ENCODE measurements around the gene SCRN2. TPM values are rescaled to one million over a fixed set of nuclear protein-coding genes. Genes with fewer than 3 reads are reported as not detected.

The SCRN2 gene
- total RNA-seq, 1 experiment from 2014 or later, result 16.2 TPM

DNA sequence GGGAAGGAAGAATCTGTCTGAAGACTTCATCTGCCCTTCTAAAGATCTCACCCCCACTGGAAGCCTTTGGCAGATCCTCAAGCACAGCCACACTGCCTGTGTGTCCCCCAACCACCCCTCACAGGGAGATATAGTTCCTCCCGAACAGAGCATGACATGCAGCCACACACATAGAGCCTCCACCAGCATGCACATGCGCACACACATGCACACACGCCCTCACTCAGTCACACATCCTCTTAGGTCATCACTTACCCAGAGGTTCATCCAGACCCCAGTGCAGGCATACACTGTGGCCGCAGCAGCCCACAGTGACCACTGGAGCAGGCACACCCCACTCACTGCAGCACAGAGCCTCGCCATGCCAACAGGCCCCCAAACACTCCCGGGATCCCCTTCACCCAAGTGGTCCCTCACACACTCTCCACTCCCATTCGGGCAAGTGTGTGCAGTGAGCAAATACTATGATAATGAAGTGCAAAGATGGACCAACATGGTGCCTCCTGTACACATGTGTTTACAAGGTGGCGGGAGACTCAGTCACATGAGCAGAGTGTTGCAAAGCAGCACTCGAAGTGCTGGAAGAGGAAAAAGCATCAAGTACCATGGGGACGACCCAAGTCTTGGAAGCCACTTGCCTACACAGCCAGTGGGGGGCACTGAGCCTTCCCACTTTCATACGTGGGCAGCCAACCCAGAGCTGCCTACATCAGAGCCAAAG, 26.9 kb upstream of the SCRN2 start:
- peaks cover 13% of the 10 kb centered on the region for H3K4me1 Mint-ChIP-seq (ENCODE audit: insufficient read depth, unreplicated experiment)
- no TSS peak for BruUV-seq (replicated peaks)
- peaks cover 24% of the 10 kb centered on the region for H3K27me3 Mint-ChIP-seq (ENCODE audit: insufficient read depth, unreplicated experiment)
- ChIA-PET CTCF (interaction anchor here (2.9 kb wide), 1 partner anchor 26 kb away, joined by 16 read pairs; the partner anchor contains the start of gene SCRN2), POLR2A (no interaction called here)
- H3K27ac Mint-ChIP-seq (ENCODE audit: low read depth, unreplicated experiment), result no peak overlapping the region
- H3K4me3 Mint-ChIP-seq (ENCODE audit: unreplicated experiment), result no peak overlapping the region
- TF ChIP-seq, protein P1, sequence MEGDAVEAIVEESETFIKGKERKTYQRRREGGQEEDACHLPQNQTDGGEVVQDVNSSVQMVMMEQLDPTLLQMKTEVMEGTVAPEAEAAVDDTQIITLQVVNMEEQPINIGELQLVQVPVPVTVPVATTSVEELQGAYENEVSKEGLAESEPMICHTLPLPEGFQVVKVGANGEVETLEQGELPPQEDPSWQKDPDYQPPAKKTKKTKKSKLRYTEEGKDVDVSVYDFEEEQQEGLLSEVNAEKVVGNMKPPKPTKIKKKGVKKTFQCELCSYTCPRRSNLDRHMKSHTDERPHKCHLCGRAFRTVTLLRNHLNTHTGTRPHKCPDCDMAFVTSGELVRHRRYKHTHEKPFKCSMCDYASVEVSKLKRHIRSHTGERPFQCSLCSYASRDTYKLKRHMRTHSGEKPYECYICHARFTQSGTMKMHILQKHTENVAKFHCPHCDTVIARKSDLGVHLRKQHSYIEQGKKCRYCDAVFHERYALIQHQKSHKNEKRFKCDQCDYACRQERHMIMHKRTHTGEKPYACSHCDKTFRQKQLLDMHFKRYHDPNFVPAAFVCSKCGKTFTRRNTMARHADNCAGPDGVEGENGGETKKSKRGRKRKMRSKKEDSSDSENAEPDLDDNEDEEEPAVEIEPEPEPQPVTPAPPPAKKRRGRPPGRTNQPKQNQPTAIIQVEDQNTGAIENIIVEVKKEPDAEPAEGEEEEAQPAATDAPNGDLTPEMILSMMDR (IDR thresholded peaks at IDR 0.05; ENCODE audit: unreplicated experiment), result no peak
- H3K9me3 Mint-ChIP-seq (ENCODE audit: unreplicated experiment), result no peaks in the 10 kb centered on the region
- no peak for DNase-seq (ENCODE audit: unreplicated experiment)
- H3K36me3 Mint-ChIP-seq (ENCODE audit: insufficient read depth, unreplicated experiment), result peaks cover 5% of the 10 kb centered on the region
- intact Hi-C loops (cut with micrococcal nuclease), result no loop called here

DNA sequence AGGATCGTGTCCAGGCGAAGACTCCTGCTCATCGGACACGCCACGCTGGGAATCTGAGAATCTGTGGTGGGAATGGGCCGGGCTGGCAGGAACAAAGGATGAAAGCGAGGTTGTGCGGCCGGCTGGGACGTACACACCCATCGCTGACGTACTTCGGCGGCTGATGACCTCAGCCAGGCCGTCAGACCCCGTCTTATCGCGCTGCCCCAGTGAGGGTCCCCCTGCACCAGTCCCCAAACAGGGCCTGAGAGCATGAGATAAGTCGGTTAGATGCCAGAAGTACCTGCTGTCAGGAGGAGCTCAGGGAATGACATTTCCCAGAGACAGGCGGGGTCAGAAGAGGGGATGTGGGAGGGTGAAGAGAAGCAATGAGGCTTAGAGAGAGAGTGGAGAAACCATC, 25.9 kb upstream of the SCRN2 start:
- intact Hi-C loops (cut with micrococcal nuclease), result no loop called here
- TF ChIP-seq, protein P1 (IDR thresholded peaks at IDR 0.05; ENCODE audit: unreplicated experiment), result no peak
- Mint-ChIP-seq H3K9me3 (ENCODE audit: unreplicated experiment) (no peaks in the 10 kb centered on the region), H3K27ac (ENCODE audit: low read depth, unreplicated experiment) (no peak overlapping the region), H3K36me3 (ENCODE audit: insufficient read depth, unreplicated experiment) (peaks cover 7% of the 10 kb centered on the region), H3K4me1 (ENCODE audit: insufficient read depth, unreplicated experiment) (peaks cover 21% of the 10 kb centered on the region), H3K27me3 (ENCODE audit: insufficient read depth, unreplicated experiment) (peaks cover 24% of the 10 kb centered on the region), H3K4me3 (ENCODE audit: unreplicated experiment) (no peak overlapping the region)
- no TSS peak for BruUV-seq (replicated peaks)
- DNase-seq (ENCODE audit: unreplicated experiment), result no peak
- CTCF ChIA-PET, result interaction anchor here (2.9 kb wide), 1 partner anchor 25 kb away, joined by 16 read pairs; the partner anchor contains the start of gene SCRN2
- POLR2A ChIA-PET, result no interaction called here

DNA sequence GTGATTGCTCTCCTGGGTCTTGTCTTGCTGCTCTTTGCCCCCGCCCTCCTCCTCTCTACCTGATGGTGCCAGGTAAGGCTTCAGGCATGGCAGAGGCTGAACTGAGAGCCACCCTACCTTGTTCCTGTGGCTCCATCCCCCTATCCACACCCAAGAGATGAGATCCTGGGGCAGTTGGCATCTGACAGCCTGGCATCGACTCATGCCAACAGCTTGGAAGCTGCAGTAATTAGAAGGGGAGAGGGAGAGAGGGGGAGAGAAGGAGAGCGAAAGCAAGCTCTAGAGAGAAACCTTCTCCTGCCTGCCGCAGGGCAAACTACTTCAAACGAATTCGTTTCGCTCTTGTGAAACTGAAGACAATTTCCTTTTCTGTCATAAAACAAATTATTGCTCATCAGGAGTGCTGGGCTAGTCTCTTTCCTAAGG, 23.7 kb upstream of the SCRN2 start:
- Mint-ChIP-seq H3K4me1 (ENCODE audit: insufficient read depth, unreplicated experiment) (peaks cover 21% of the 10 kb centered on the region), H3K4me3 (ENCODE audit: unreplicated experiment) (peak overlapping the region; percentile 56)

More for the DNA sequence above, 23.7 kb upstream of the SCRN2 start:
- intact Hi-C loops (cut with micrococcal nuclease), result no loop called here
- Mint-ChIP-seq H3K27ac (ENCODE audit: low read depth, unreplicated experiment) (peak overlapping the region; percentile 25), H3K27me3 (ENCODE audit: insufficient read depth, unreplicated experiment) (peaks cover 3% of the 10 kb centered on the region), H3K9me3 (ENCODE audit: unreplicated experiment) (no peaks in the 10 kb centered on the region), H3K36me3 (ENCODE audit: insufficient read depth, unreplicated experiment) (peaks cover 7% of the 10 kb centered on the region)
- BruUV-seq (replicated peaks), result no TSS peak
- ChIA-PET POLR2A (interaction anchor here (0.5 to 2.4 kb wide), 8 partner anchors 14 to 32 kb away, joined by 3 to 19 read pairs (median 4); partner anchors contain the start of genes SP2 and SP6), CTCF (interaction anchor here (0.6 to 2.4 kb wide), 7 partner anchors 15 to 487 kb away, joined by 3 to 14 read pairs (median 3); partner anchors contain the start of genes CDK5RAP3 and SP6)
- DNase-seq (ENCODE audit: unreplicated experiment), result peak; percentile 79
- TF ChIP-seq, protein P1 (IDR thresholded peaks at IDR 0.05; ENCODE audit: unreplicated experiment), result no peak

All from MCF 10A (cell line).